Loucy (cell line): ENCODE measurements around the gene VPS13A.

Experiments
- EZH2phosphoT487 ChIP-seq: fragments of 200-600 bp; IDR thresholded peaks from 2 replicates; pipeline ENCODE4 v1.6.1; 2018; ENCODE audit warnings: antibody characterized with exemption, mild to moderate bottlenecking, moderate library complexity, borderline replicate concordance
- TF ChIP-seq, protein P1 (sequence below): fragments of 200-600 bp; sonication (generic); conservative IDR thresholded peaks from 2 replicates; pipeline ENCODE4 v1.5.1; 2014; ENCODE audit warnings: mild to moderate bottlenecking, antibody characterized with exemption, low read length

DNA sequence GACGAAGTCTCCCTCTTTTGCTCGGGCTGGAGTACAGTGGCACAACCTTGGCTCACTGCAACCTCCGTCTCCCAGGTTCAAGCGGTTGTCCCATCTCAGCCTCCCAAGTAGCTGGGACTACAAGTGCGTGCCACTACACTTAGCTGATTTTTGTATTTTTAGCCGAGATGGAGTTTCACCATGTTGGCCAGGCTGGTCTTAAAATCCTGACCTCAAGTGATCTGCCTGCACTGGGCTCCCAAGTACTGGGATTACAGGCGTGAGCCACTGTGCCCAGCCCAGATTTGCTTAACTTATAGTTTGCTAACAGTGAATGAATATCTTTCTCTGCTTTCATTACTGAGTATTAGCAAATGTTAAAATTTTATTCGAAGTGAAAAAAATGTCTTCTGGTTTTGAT is 84.3 kb downstream of the VPS13A start:
- TF ChIP-seq, protein P1, sequence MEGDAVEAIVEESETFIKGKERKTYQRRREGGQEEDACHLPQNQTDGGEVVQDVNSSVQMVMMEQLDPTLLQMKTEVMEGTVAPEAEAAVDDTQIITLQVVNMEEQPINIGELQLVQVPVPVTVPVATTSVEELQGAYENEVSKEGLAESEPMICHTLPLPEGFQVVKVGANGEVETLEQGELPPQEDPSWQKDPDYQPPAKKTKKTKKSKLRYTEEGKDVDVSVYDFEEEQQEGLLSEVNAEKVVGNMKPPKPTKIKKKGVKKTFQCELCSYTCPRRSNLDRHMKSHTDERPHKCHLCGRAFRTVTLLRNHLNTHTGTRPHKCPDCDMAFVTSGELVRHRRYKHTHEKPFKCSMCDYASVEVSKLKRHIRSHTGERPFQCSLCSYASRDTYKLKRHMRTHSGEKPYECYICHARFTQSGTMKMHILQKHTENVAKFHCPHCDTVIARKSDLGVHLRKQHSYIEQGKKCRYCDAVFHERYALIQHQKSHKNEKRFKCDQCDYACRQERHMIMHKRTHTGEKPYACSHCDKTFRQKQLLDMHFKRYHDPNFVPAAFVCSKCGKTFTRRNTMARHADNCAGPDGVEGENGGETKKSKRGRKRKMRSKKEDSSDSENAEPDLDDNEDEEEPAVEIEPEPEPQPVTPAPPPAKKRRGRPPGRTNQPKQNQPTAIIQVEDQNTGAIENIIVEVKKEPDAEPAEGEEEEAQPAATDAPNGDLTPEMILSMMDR, result no peak
- TF ChIP-seq EZH2phosphoT487, result no peak
